ENCODE measurements around the gene FAR2.
A peak's percentile ranks its signal among the peaks of the same experiment; 100 is the strongest.
"Not testable (repeated sequence)": the region's sequence is repeated elsewhere in the genome, so short reads cannot be mapped to it uniquely, and the experiment has no call there.

Gene FAR2

GRCh38 chr12:29278673-29279420, 129.8 kb downstream of the FAR2 start:
- no peak for DNase-seq (ENCODE audit: low spot score)

GRCh38 chr12:29281371-29282005, 132.4 kb downstream of the FAR2 start:
- DNase-seq (ENCODE audit: low spot score), result no peak

DNA sequence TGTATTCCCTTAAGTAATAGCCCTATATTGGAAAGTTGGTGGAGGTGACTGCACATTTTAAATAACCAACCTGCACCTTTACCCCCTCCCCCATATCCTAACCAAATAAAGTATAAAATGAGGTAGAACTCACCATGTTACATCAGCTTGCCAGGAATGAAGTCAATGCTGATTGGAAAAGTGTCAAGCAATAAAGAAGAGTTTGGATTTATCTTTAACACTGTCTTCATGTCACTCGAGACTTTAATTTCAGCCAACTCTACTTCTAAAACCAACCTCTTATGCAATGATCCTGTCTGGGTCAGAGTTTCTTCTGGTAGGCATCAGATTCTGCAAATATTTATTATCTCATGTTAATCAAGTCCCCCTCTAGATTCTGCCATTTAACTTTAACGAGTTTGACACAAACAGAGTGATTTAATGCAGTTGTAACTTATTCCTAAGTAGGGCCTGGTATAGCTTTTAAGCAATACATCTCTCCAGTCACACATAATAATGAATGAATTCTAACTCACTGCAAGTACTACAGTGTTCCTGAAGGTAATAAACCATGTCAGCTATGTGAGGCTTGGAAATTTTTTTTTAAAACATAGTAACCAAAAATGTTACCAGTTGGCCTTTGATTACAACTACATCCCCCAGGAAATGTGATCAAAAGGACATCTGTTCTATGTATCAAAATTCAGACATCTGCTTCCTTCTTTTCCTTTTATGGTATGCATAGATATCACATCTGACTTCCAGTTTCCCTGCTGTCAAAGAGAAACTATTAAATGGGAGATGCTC, 133.1 kb downstream of the FAR2 start:
- DNase-seq (ENCODE audit: low spot score), result peak; percentile 53

- DNase-seq (ENCODE audit: low spot score), result no peak
Observed at GRCh38 chr12:29283969-29284700, 135.1 kb downstream of the FAR2 start.

DNA sequence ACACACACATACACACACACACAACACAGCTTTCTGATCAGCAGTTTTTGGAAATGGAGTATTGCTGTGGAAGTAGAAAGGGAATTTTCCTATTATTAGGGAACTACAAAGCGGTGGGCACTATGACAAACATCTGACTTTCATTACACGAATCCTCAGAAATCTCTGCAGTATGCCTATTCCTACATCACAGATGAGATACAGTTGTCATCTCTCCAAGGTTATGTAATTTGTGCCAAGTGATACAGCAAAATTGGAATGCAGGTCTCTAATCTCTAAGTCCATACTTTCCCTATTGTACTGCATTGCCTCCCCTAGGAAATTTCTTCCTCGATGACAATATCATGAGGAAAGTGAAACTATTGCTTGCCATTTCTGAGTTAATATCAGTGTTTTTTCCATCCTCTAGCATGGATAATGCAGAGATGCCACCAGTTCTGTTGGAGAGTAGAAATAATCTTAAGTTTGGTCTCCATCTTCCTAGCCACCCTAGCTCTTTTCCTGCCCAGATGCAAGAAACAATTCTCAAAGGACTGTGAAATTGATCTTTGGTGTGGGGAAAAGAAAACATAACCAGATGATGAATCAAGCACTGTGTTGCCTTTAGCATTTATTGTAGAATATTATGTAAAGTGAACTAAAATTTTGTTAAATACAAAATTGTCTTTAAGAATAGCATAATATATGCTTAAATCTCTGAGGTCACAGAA, 137.2 kb downstream of the FAR2 start:
- DNase-seq (ENCODE audit: low spot score), result no peak

DNA sequence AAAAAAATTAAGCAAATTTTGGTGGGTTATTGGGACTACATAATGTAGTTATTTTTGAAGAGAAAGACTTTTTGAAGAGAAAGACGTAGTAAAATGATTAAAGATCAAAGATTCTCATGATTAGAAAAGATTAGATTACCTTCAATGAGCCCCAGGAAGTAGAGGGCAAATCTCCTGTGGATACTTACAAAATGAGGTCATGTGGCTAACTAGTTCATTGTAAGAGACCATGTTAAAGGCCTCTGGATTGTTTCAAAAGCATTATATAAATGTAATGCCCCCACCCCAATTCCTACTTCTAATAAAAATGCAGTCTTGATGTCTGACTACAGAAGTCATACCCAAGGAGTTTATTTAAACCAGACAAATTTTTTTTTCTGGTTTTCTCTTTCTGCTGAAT, 138.5 kb downstream of the FAR2 start:
- no peak for DNase-seq (ENCODE audit: low spot score)

- no peak for DNase-seq (ENCODE audit: low spot score)
Observed at GRCh38 chr12:29288031-29288430, 139.0 kb downstream of the FAR2 start.

DNA sequence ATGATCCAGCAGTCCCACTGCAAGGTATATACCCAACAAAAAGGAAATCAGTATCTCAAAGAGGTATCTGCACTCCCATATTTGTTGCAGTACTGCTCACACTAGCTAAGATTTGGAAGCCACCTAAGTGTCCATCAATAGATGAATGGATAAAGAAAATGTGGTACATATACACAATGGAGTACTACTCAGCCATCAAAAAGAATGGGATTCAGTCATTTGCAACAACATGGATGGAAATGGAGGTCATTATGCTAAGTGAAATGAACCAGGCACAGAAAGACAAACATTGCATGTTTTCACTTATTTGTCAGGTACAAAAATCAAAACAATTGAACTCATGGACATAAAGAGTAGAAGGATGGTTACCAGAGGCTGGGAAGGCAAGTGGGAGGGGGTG, 141.4 kb downstream of the FAR2 start:
- DNase-seq (ENCODE audit: low spot score), result not testable (repeated sequence)

- no peak for DNase-seq (ENCODE audit: low spot score)
Observed at GRCh38 chr12:29291226-29291625, 142.1 kb downstream of the FAR2 start.

- DNase-seq (ENCODE audit: low spot score), result no peak
Observed at GRCh38 chr12:29299633-29300032, 150.6 kb downstream of the FAR2 start.

- DNase-seq (ENCODE audit: low spot score), result no peak
Observed at GRCh38 chr12:29301114-29301513, 152.0 kb downstream of the FAR2 start.

DNA sequence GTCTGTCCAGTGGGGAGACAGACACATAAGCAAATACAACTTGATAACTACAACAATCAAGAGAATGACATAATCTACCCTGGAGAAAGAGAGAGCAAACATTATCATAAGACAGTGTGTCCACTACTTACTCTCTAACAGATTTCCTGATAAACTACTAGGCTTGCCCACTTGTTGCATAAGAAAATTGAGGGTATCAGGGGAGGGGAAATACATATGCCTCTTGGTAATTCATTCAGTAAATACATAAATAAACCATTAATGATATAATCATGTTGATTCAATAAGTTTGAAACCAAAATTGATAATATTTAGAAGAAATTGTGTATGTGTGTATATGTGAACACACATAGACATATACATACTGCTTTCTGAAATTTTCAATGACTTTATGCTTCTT, 155.3 kb downstream of the FAR2 start:
- DNase-seq (ENCODE audit: low spot score), result no peak

DNA sequence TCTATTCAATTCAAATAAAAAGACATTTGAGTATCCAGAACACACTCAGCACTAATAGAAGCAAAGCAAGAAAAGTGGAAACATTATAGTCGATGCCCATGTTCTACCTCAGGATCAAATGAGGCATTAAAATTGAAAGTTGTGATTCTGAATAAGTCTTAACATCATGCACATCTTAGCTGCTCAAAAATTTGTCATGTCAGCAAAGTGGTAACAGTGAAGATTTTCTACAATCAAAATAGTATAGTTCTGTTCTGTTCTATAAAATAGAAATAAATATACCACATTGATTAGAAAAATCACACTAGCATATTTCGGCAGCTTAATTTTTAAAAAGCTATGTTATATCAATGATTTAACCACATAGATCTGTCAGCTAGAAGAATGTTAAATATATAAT, 157.2 kb downstream of the FAR2 start:
- no peak for DNase-seq (ENCODE audit: low spot score)

DNA sequence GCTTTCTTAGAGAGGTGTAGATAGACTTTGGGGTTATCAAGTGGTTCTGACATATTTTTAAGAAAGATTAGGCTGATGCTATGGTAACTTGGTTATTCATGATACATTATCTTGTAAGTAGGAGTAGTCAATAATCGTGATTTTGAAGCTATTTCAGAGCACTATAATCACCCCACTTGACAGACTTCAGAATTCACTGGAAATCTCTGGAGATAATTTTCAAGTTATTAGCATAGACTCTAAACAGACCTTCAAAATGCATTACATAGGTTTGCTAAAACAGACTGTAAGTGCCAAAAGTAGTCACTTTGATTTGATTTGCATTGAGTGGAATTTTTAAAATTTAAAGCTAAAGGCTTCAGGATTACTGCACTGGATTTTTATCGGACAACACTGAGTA, 157.6 kb downstream of the FAR2 start:
- DNase-seq (ENCODE audit: low spot score), result no peak

GRCh38 chr12:29309320-29309902, 160.3 kb downstream of the FAR2 start:
- no peak for DNase-seq (ENCODE audit: low spot score)

DNA sequence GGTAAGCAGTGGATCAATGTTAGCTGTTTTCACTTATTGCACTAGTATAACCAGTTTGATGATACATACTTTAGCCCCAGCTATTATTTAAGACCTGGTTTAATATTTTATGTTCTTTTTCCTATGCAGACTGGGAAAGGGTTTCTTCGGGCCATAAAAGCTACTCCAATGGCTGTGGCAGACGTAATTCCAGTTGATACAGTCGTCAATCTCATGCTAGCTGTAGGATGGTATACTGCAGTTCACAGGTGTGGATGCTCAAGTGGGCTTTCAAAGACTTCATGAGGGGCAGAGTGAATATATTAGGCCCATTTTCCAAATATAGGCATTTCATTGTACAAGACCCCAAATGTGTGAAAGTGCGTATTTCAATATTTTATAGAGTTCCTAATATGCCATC, 161.8 kb downstream of the FAR2 start:
- no peak for DNase-seq (ENCODE audit: low spot score)

DNA sequence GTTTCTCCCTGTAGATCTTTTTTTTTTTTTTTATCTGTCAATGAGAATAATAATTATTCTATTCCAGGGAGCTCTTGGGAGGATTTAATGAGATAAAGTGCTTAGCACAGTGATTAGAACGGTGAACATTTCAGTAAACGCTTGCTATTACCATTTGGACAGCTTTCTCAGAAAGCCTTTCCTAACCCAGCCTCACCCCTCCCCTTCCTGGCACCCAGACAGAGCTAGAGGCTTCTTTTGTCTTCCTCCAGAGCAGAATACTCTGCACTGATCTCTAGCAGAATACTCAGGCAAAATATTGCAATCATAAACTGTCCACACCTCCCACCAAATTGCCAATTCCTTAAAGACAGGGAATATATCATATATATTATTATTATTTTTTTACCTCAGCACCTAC, 165.3 kb downstream of the FAR2 start:
- no peak for DNase-seq (ENCODE audit: low spot score)

GRCh38 chr12:29316752-29317151, 167.7 kb downstream of the FAR2 start:
- no peak for DNase-seq (ENCODE audit: low spot score)

- peak; percentile 80 for DNase-seq (ENCODE audit: low spot score)
Observed at GRCh38 chr12:29317556-29318363, 168.7 kb downstream of the FAR2 start.
